Common myeloid progenitor, CD34-positive (primary cell): ENCODE measurements around the gene COG4.

Experiments used
- CTCF ChIA-PET: fragments of 350-600 bp; sonication (Branson Sonifier 250); formaldehyde crosslinking; loops from one replicate; lab custom pipeline; 2021; ENCODE audit warnings: antibody characterized with exemption; lab: Charles Lee
- POLR2A ChIA-PET: fragments of 350-600 bp; sonication (Branson Sonifier 250); formaldehyde crosslinking; loops from one replicate; lab custom pipeline; 2021; ENCODE audit warnings: antibody characterized with exemption; lab: Charles Lee
- DNase-seq, 3 donors: peaks; one replicate each; pipeline versions ENCODE4 v3.0.0 to v3.0.0-alpha.2; 2013
- H3K27ac ChIP-seq, 2 experiments: 1 replicate in 1 of 2; 2 replicates in 1 of 2; pipeline ENCODE4 v1.7.0; 2013; ENCODE audit warnings: inconsistent platforms in 2 of 2, low read length in 2 of 2, mild to moderate bottlenecking in 2 of 2, low read depth in 1 of 2, moderate library complexity in 1 of 2; ENCODE audit not compliant: severe bottlenecking in 2 of 2, insufficient read depth in 1 of 2, poor library complexity in 1 of 2
- H3K27me3 ChIP-seq, 5 experiments: replicated peaks in 2 of 5; 1 replicate in 3 of 5; 2 replicates in 2 of 5; pipeline versions ENCODE4 v1.6.1 to v1.7.0; 2013; ENCODE audit warnings: low read length in 4 of 5, mild to moderate bottlenecking in 2 of 5, moderate library complexity in 2 of 5, inconsistent platforms in 1 of 5; ENCODE audit not compliant: insufficient read depth in 5 of 5, control insufficient read depth in 4 of 5
- H3K36me3 ChIP-seq, 4 experiments: 1 replicate in 2 of 4; 2 replicates in 2 of 4; pipeline versions ENCODE4 v1.6.1 to v1.7.0; 2013; ENCODE audit warnings: low read length in 3 of 4, control low read depth in 1 of 4, mild to moderate bottlenecking in 1 of 4; ENCODE audit not compliant: control insufficient read depth in 4 of 4, insufficient read depth in 4 of 4
- H3K4me1 ChIP-seq, 4 experiments: 1 replicate in 3 of 4; 2 replicates in 1 of 4; pipeline versions ENCODE4 v1.6.1 to v1.7.1; 2013; ENCODE audit warnings: low read length in 3 of 4, mild to moderate bottlenecking in 3 of 4, control low read depth in 1 of 4, inconsistent platforms in 1 of 4, moderate library complexity in 1 of 4; ENCODE audit not compliant: control insufficient read depth in 4 of 4, insufficient read depth in 4 of 4; ENCODE audit errors: control extremely low read depth in 1 of 4
- H3K4me3 ChIP-seq, 7 experiments: 1 replicate in 4 of 7; 2 replicates in 3 of 7; pipeline versions ENCODE4 v1.5.1 to v1.7.0; 2013; ENCODE audit warnings: mild to moderate bottlenecking in 7 of 7, low read length in 6 of 7, moderate library complexity in 6 of 7, inconsistent platforms in 2 of 7, low read depth in 2 of 7, control low read depth in 1 of 7; ENCODE audit not compliant: insufficient read depth in 4 of 7, control insufficient read depth in 1 of 7; ENCODE audit errors: extremely low read depth in 1 of 7
- H3K9me3 ChIP-seq, 5 experiments: 1 replicate in 4 of 5; 2 replicates in 1 of 5; pipeline versions ENCODE4 v1.6.1 to v1.7.1; 2013; ENCODE audit warnings: low read length in 4 of 5, mild to moderate bottlenecking in 2 of 5, inconsistent platforms in 1 of 5, low read depth in 1 of 5, moderate library complexity in 1 of 5; ENCODE audit not compliant: control insufficient read depth in 4 of 5, insufficient read depth in 2 of 5; ENCODE audit errors: control extremely low read depth in 1 of 5
- WGBS: methylation state at CpG from one replicate; pipeline ENCODE4 v1.1.5; 2013; ENCODE audit not compliant: insufficient coverage; 5-methylcytosine and 5-hydroxymethylcytosine counted together

Gene COG4

DNA sequence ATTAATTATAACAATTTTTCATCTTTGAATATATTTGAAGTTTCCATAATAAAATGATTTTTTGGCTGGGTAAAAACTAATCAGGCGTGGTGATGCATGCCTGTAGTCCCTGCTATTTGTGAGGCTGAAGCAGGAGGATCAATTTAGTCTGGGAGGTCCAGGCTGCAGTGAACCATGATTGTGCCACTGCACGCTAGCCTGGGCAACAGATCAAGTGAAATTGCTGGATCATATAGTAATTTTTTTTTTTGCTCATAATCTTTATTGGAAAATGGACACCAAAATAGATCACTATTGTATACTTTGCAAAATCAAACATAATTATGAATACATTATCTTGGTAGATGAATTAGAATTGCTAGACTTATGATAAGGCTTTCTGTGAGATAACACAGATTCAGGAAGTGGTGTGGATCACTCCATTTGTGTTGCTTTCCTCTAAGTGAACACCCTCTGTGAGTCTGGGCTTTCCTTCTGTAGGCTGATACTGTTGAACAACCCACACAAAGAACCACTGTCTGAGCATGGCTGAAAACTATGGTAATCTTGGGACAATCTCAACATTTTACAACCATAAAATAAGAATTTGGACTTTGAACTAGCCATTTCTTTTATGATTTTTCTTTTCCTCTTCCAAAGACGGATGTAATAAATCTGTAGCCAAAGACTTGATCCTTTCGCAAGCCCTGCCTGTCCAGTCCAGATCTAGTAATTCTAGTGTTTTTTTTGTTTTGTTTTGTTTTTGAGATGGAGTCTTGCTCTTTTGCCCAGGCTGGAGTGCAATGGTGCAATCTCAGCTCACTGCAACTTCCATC is 78.9 kb downstream of the COG4 start:
- no peak overlapping the region for H3K27ac ChIP-seq
- peak in 1 of 3 donors; percentile 28 for DNase-seq
- no peaks in the 10 kb centered on the region for H3K27me3 ChIP-seq
- H3K36me3 ChIP-seq = no peaks in the 10 kb centered on the region
- H3K9me3 ChIP-seq = no peaks in the 10 kb centered on the region
- POLR2A ChIA-PET = no interaction called here
- H3K4me1 ChIP-seq = peaks cover 0 to 14% (median 6%) of the 10 kb centered on the region in 4 experiments
- CTCF ChIA-PET = no interaction called here
- WGBS = 70% methylated on average over 2 of the region's 4 CpGs
- H3K4me3 ChIP-seq = no peak overlapping the region

DNA sequence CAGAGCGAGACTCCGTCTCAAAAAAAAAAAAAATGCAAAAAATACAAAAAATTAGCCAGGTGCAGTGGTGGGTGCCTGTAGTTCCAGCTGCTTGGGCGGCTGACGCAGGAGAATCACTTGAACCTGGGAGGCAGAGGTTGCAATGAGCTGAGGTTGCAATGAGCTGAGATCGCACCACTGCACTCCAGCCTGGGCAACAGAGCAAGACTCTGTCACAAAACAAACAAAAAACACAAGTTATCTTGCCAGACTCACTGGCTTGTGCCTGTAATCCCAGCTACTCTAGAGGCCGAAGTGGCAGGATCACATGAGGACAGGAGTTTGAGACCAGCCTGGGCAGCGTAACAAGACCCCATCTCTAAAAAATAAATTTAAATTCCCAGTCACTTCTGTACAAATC is 81.0 kb downstream of the COG4 start:
- Histone ChIP-seq H3K27me3 (no peaks in the 10 kb centered on the region), H3K4me3 (no peak overlapping the region), H3K9me3 (no peaks in the 10 kb centered on the region), H3K4me1 (peaks cover 0 to 28% (median 17%) of the 10 kb centered on the region in 4 experiments), H3K27ac (no peak overlapping the region), H3K36me3 (no peaks in the 10 kb centered on the region)
- 97% methylated on average over 4 of the region's 7 CpGs for WGBS
- ChIA-PET POLR2A (no interaction called here), CTCF (interaction anchor here (0.9 to 1.0 kb wide), 2 partner anchors 47 to 50 kb away, joined by 3 read pairs; no protein-coding TSS in a partner anchor)
- DNase-seq = no peak

DNA sequence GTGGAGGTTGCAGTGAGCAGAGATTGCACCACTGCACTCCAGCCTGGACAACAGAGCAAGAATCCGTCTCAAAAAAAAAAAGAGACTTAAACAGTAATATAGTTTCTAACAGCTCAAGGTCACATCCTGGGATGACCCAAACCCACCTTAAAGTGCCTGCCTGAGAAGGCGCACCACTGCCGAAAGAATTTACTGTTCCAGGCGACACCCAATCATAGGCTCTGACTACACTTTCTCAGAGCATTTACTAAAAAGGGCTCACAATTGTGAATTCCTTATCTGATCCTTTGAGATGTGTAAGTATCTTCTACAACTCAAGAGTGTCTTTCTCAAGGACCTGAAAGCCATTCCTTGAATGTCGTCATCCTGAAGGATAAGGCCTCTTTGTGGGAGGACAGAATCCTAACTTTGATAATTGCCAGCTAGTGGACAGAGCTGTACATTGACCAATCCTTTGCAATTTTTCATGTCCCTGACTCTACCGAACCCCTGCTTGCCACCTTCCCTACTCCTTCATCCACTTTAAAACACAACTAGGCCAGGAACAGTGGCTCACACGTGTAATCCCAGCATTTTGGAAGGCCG is 81.9 kb downstream of the COG4 start:
- ChIA-PET POLR2A (interaction anchor here (0.7 kb wide), 1 partner anchor 848 kb away, joined by 3 read pairs; no protein-coding TSS in a partner anchor), CTCF (interaction anchor here (0.9 to 1.2 kb wide), 3 partner anchors 9 to 49 kb away, joined by 3 to 4 read pairs (median 3); no protein-coding TSS in a partner anchor)
- Histone ChIP-seq H3K27ac (no peak overlapping the region), H3K4me1 (peaks cover 0 to 36% (median 23%) of the 10 kb centered on the region in 4 experiments), H3K27me3 (no peaks in the 10 kb centered on the region), H3K36me3 (no peaks in the 10 kb centered on the region), H3K9me3 (no peaks in the 10 kb centered on the region), H3K4me3 (no peak overlapping the region)
- WGBS = 91% methylated on average over 7 of the region's 8 CpGs
- no peak for DNase-seq

DNA sequence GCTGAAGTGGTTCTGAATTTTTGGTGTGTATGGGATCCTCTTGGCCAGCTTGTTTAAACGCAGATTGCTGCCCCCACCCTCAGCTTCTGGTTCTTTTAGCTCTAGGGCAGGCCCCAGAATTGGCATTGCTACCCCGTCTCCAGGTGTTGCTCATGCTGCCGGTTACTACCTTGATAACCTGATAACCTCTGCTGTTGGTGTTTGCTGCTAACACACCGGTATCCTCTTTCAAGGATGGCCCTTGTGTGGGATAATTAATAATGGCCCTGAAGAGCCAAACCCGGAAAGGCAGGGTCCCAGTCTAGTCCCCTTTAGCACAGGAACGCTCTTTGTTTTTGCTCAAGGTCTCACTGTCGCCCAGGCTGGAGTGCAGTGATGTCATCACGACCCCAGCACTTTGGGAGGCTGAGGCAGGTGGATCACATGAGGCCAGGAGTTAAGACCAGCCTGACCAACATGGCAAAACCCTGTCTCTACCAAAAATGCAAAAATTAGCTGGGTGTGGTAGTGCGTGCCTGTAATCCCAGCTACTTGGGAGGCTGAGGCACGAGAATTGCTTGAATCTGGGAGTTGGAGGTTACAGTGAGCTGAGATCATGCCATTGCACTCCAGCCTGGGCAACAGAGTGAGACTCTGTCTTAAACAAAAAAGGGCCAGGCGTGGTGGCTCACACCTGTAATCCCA is 83.2 kb downstream of the COG4 start:
- H3K36me3 ChIP-seq = no peaks in the 10 kb centered on the region
- no peaks in the 10 kb centered on the region for H3K9me3 ChIP-seq
- DNase-seq = no peak
- WGBS = 89% methylated on average over 9 of the region's 11 CpGs
- peak overlapping the region in 5 of 7 experiments; percentile 30 to 91 (median 87) for H3K4me3 ChIP-seq
- no peaks in the 10 kb centered on the region for H3K27me3 ChIP-seq
- peaks cover 0 to 42% (median 23%) of the 10 kb centered on the region in 4 experiments for H3K4me1 ChIP-seq
- CTCF ChIA-PET = interaction anchor here (0.6 to 1.8 kb wide), 5 partner anchors 8 to 21 kb away, joined by 3 to 5 read pairs (median 4); partner anchors contain the start of gene FCSK
- peak overlapping the region in 1 of 2 experiments; percentile 73 for H3K27ac ChIP-seq
- POLR2A ChIA-PET = interaction anchor here (1.5 kb wide), 1 partner anchor 12 kb away, joined by 5 read pairs; no protein-coding TSS in a partner anchor

DNA sequence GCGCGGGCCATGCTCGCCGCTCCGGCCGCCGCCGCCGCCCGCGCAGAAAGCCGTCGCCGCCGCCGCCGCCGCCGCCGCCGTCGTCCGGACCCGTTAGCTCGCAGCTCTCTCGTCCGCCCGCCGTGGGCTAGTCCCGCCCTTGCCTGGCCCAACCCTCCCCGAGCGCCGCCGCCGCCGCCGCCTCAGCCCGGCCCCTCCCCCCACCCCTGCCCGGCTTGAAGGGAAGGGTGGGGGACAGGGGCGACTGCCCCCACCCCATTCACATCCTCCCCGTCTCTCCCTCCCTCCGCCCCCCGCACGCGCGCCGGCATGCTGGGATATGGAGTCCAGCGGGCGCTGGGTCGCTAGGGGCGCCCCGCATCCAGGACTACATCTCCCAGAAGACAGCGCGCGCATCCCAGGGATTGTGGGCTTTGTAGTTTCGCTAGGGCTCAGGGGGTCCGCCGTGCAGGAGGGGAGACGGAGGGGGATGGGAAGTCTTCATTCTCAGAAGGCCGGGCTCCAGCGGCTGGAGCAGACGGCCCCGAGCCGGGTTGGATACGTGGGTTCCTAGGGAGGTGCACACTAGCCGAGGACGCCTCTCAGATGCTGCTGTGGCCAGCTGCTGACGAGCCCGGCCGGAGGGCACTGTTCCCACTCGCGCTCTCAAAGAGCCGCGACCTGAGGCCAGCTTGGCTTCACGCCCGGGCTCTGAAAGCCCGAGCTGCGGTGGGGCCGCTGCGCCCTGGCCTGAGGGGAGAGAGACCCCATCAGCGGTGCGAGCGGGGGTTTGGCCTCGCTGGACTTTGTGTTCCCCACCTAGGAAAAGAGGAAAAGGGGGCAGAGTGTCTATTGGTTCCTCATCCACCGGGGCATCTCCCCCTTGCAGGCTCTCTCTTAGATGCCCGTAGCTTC is 84.1 kb downstream of the COG4 start, which contains the start of gene ST3GAL2:
ST3GAL2 (minus strand) TSS at position 132 of the 894 bp plus-strand sequence. CDS start 40,570 bp downstream, outside the sequence.
- peak; percentile 91 to 95 (median 95) for DNase-seq
- WGBS = under 1% methylated on average over 65 of the region's 86 CpGs
- Histone ChIP-seq H3K27me3 (no peaks in the 10 kb centered on the region), H3K4me1 (peaks cover 0 to 45% (median 23%) of the 10 kb centered on the region in 4 experiments), H3K36me3 (peaks cover 0 to 9% (median 0%) of the 10 kb centered on the region in 4 experiments), H3K4me3 (peak within 1 kb of the TSS; percentile 53 to 95 (median 88)), H3K9me3 (no peaks in the 10 kb centered on the region), H3K27ac (peak within 1 kb of the TSS in 1 of 2 experiments; percentile 73)
- CTCF ChIA-PET = interaction anchor here (1.1 to 1.9 kb wide), 6 partner anchors 16 to 31 kb away, joined by 4 to 5 read pairs (median 4); partner anchors contain the start of gene FCSK
- POLR2A ChIA-PET = interaction anchor here (1.5 kb wide), 1 partner anchor 11 kb away, joined by 5 read pairs; no protein-coding TSS in a partner anchor

DNA sequence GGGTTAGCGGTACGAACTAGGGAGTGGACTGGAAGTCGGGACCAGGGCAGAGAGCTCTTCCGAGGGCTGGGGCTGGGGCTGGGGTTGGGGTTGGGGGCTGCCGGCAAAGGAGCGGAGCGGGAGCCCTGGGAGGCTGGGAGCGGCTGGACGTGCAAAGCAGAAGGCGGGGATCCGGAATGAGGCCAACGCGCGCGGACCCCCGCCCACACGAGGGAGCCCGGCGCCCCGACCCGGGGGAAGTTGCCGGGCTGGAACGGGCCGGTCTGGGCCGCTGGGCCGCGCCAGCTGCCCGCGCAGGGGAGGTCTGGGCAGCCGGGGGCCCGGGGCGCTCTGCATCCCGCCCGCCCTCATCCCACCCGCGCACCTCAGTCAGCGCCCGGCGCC is 84.8 kb downstream of the COG4 start:
- Histone ChIP-seq H3K9me3 (no peaks in the 10 kb centered on the region), H3K4me3 (peak overlapping the region; percentile 49 to 95 (median 87)), H3K27me3 (no peaks in the 10 kb centered on the region), H3K27ac (peak overlapping the region in 1 of 2 experiments; percentile 67), H3K4me1 (peaks cover 3 to 51% (median 28%) of the 10 kb centered on the region in 4 experiments), H3K36me3 (peaks cover 0 to 13% (median 0%) of the 10 kb centered on the region in 4 experiments)
- ChIA-PET CTCF (interaction anchor here (1.1 to 1.9 kb wide), 3 partner anchors 20 to 30 kb away, joined by 4 to 5 read pairs (median 4); no protein-coding TSS in a partner anchor), POLR2A (interaction anchor here (1.5 kb wide), 1 partner anchor 10 kb away, joined by 5 read pairs; no protein-coding TSS in a partner anchor)
- no peak for DNase-seq
- WGBS = 0% methylated on average over 30 of the region's 39 CpGs
